Esophagus mucosa (tissue), 1 donor: ENCODE data around the gene ZNF783. TPM values are rescaled to one million over a fixed set of nuclear protein-coding genes. Genes with fewer than 3 reads are reported as not detected.
"Not testable (repeated sequence)": the region's sequence is repeated elsewhere in the genome, so short reads cannot be mapped to it uniquely, and the experiment has no call there.

Source experiments
- ATAC-seq: fragments of 200-7000 bp; cut with Tn5 transposase; one replicate; pipeline ENCODE4 v1.9.1; 2020
- total RNA-seq: library from RNA; stranded (reverse); gene quantifications from one replicate; pipeline ENCODE4 v1.2.4, GENCODE V29; 2023
- donor health status: DM: yes; HTN: yes; CAD: no.

The ZNF783 gene
- total RNA-seq: 5.8 TPM

DNA sequence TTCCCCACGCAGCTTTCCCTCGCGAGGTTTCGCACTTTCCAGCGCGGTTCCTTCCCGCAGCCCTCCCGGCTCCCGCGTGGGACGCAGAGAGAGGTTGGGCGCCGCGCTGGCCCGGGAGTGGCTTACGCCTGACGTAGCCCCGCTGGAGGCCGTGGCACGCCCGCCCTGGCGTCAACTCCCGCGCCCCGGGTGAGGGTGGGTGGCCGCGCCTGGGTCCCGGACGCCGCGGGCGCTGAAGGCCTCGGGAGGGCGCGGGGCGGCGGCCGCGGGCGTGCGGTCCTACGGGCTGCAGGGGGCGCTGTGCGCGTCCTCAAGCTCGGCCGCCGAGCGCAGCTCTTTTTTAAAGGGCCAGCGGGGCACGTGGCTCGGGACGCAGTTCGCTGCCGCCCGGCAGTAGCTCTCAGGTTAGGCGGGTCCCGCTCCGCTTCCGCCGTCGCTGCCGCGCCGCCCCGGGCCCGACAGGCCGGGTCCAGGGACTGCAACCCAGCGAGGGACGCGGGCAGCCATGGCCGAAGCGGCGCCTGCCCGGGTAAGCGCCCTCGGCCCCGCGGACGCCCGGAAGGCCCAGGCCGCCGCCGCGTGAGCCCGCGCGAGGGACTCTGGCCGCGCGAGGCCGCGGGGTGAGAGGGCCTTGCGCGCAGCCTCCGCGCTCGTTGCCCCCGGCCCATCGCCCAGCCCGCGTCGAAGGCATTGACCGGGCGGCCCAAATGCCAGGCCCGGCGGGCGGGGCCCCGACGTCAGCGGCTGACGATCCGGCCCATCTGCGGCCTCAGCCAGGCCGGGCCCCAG is at the start of gene ZNF783:
Gene ZNF783 (plus strand): TSS at position 368 of the 789 bp plus-strand sequence. CDS start 138 bp downstream, at position 506.
- ATAC-seq: peak; percentile 93

DNA sequence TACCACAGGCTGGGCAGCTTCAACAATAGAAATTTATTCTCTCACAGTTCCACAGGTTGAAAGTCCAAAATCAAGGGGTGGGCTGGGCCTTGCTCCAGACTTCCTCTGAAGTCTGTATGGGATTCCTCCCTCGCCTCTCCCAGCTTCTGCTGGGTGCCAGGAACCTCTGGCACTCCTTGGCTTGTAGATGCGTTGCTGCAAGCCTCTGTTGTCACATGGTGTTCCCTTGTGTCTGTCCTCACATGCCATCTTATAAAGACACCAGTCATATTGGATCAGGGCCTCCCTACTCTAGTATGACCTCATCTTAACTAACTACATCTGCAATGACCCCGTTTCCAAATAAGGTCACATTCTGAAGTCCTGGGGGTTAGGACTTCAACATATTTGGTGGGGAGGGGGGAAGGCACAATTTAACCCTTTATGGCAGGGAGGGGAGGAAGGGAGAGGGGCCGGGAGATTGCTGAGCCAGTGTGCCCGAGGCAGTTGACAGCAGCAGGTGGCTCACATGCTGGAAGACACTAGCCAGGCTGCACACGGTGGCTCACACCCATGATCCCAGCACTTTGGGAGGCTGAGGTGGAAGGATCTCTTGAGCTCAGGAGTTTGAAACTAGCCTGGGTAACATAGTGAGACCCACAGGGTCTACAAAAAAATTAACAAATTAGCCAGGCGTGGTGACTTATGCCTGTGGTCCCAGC is 47.8 kb upstream of the ZNF783 start:
- peak; percentile 49 for ATAC-seq

DNA sequence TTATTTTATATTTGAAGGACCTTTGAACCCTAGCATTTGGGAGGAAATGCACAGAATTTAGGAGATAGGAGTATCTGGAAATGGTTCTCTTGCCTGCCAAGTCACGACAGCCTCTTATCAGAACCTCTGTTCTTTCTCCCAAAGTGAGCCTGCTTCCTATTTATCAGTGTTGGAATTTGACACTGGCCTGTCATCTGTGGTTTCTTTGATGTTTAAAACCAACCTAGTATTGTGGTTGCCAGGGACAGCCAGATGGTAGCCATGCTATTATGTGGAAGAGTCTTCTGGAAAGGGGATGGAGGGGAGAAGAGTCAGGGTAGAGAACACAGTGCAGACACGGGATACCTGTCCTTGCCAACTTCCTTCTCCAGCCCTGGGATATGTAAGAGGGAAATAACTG is 45.6 kb upstream of the ZNF783 start:
- no peak for ATAC-seq

DNA sequence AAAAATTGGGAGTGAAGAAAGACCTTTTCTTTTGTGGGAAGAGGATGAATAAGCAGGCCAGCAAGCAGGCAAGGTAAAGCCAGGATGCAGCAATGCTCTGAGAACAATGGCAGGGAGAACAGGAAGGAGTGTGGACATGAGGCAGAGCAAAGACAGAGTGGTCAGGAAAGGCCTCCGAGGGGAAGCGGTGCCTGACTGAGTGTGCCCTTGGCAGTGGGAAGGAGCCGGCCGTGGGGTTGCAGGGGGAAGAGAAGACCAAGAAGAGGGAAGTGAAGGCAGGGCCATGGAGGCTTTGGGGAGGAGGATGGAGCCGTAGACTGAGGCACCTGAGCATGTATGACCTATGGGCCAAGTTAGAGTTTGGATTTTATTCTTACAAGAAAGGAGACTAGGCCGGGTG is 44.4 kb upstream of the ZNF783 start:
- ATAC-seq: no peak

DNA sequence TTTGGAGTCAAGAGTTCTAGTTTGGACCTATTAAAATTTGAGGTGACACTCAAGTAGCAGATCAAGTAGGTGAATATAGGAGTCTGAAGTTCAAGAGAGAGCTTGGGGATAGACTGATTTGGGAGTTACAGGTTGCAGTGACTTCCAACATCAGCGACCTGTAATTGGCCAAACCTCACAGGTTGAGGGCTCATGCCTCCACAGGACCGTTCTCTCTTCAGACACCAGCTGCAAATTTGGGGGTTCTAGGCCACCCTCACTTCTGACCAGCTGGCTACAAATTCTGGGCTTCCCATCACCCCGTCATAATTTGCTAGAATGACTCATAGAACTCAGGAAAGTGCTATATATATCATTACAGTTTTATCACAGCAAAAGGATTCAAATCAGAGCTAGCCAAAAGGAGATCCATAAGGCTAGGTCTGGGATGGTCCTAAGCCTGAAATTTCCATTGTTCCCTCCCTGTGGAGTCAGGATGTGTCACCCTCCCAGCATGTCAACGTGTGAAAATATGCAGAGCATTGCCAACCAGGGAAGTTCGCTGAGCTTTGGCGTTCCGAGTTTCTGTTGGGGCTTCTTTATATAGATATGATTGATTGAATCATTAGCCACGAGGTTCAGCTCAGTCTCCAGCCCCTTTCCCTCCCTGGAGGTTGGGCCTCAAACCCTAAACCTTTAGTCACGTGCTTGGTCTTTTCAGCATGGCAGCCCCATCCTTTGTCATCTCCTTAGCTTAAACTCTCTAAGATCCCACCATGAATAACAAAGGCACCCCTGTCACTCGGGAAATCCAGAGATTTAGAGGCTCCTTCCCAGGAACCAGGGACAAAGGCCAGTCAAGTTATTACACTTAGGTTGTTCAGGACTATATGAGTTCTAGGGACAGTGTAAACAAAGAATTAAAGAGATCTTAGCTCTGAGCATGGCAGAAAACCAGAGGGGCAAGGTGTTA is 43.3 kb upstream of the ZNF783 start:
- no peak for ATAC-seq

DNA sequence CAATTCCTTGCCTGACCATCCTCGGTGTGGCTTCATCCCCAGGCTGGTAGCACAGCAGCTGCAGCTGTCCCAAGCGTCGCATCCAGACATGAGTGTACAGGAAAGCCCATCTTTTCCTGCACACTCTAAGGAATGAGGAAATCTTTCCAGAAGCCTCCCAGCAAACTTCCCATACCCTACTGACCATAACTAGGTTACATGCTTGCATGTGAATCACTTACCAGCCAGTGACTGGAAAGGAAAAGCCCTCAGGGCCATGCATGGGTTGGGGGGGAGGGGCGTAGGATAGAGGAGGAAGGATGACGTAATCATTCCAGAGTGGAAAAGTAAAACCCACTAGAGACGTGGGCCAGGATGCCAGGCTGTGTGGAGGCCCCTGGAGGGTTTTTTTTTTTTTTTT is 41.5 kb upstream of the ZNF783 start:
- ATAC-seq: no peak

DNA sequence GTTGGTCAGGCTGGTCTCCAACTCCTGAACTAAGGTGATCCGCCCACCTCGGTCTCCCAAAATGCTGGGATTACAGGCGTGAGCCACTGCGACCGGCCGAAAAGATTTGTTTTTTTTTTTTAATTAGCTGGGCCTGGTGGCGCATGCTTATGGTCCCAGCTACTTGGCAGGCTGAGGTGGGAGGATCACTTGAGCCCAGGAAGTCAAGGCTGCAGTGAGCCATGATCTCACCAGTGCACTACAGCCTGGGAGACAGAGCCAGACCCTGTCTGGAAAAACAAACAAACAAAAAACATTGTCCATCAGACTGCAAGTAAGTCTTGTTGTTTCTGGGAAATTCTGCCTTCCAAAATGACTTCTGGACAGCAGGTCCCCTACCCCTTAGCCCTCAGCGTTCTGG is 38.8 kb upstream of the ZNF783 start:
- no peak for ATAC-seq

DNA sequence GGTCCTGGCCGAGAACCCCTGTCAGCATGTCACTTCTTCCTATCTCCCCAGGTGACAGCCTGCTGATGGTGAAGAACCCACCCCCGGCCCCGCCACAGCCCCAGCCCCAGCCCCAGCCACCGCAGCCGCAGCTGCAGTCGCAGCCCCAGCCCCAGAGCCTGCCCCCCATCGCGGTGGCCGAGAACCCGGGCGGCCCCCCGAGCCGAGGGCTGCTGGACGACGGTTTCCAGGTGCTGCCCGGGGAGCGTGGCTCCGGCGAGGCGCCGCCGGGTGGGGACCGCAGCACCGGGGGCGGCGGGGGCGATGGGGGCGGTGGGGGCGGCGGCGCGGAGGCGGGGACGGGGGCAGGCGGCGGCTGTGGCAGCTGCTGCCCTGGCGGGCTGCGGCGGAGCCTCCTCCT is 38.2 kb upstream of the ZNF783 start:
- no peak for ATAC-seq

DNA sequence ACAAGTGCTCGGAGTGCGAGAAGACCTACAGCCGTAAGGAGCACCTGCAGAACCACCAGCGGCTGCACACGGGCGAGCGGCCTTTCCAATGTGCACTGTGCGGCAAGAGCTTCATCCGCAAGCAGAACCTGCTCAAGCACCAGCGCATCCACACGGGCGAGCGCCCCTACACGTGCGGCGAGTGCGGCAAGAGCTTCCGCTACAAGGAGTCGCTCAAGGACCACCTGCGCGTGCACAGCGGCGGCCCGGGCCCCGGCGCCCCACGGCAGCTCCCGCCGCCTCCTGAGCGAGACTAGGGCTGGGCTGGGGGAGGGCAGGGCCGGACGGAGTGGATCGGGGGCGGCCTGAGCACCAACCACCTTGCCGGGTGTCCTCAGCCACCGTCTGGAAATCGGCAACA is 37.6 kb upstream of the ZNF783 start:
- ATAC-seq: no peak

DNA sequence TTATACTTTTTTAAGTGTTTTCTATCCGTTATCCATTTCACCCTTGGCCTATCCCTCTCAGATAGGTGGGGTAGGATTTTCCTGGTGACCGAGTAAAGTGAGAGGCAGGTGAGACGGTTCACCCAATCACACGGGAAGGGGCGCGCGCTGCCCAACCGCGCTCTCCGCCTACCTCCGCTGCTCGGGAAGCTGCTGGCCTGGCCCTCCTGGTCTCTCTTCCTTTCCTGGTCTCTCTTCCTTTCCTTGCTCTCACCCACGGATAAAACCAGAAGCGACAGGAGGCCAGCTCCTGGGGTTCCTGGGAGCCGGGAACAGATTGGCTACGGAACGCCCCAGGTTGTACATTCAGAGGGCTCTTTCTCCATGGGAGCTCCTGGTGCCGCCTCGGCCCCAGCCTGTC is 36.9 kb upstream of the ZNF783 start:
- no peak for ATAC-seq

DNA sequence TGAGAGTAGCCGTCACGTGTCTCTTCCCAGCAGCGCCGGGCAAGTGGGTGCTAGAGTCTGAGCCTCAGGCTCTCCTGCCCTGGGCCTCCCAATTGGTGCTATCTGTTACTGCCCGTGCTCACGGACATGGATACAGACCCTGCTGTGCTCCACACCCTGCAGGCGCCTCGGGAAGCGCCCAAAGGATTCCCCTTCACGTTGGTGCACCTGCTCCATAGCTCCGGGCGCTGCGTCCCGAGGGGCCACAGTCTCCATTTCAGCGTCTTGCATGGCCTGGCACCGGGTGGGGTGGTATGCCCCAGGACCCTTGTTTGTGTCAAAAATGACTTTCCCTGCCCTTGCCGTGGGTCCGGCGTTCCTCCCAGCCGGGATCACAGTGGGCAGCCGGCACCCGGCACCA is 36.3 kb upstream of the ZNF783 start:
- no peak for ATAC-seq

DNA sequence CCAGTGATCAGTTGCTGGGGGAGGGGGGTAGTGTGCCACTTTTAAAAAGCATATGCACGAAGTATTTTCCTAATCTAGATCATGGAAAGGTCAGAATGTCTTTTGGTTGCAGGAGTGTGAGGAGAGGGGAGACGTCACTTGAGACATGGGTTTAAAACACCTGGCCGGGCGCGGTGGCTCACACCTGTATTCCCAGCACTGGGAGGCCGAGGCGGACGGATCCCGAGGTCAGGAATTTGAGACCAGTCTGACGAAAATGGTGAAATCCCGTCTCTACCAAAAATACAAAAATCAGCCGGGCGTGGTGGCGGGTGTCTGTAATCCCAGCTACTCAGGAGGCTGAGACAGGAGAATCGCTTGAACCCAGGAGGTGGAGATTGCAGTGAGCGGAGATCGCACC is 35.6 kb upstream of the ZNF783 start:
- ATAC-seq: not testable (repeated sequence)

DNA sequence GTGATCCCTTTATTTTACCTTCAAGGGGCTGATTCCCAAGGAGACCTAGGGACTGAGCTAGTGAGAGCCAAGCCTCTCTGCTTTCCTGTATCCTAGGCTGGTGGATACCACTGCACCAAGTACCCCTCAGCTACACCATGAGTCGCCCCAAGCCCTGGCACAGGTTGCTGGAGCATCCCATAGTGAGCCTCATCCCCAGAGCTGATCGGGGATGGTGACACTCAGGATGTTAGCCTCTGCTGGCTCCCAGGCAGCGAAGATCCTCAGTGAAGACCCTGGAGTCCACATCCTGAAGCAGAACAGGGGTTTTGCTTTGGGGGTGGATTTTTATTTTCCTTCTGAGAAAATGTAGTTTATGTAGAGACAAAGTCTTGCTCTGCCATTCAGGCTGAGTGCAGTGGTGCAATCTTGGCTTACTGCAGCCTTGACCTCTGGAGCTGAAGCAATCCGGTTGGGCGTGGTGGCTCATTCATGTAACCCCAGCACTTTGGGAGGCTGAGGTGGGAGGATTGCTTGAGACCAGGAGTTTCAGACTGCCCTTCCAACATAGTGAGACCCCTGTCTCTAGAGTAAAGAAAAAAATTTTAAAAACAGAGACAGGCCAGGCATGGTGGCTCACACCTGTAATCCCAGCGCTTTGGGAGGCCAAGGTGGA is 35.0 kb upstream of the ZNF783 start:
- no peak for ATAC-seq

DNA sequence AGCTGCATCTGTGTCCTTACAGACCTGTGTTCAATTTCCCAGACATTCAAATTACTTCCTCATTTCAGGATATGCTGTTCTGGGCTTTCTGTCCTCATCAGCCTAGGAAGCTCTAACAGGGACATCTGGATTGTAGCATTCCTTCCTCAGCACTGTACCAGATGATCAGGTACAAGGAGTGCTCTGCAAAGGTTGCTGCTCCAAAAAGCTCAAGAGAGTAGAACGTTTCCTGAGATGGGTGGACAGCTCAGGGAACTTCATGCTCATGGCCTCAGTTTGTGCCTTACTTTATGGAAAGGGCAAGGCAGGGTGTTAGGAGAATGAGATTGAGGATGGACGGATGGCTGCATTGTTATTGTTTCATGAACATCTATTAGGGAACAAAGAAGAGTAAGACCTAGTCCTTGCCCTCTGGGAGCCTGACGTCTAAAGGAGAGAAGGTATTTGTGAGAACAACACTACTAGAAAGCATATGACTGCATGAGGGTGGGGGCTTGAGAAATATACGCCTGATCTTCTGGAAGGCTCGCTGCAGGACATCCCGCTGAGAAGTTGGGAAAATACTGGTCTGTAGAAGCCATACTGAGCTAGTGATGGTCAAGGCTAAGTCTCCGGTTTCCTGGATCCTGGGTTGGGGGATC is 33.0 kb upstream of the ZNF783 start:
- ATAC-seq: no peak

DNA sequence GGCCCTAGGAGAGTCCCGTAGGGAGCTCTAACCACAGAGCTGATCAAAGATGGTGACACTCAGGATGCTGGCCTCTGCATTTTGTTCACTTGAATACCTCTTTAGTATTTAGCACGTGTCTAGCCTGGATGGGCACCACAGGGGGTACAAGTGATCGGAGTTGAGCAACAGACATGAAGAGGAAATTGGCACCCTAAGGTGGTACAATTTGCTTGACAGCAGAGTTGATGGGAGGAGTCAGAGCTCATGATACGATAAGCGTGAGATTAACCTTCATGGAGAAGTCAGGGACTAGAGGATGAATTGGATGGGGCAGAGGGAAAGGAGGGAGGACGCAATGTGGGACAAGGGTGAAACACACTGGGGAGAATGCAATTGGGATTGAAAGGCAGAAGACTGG is 32.5 kb upstream of the ZNF783 start:
- ATAC-seq: no peak

DNA sequence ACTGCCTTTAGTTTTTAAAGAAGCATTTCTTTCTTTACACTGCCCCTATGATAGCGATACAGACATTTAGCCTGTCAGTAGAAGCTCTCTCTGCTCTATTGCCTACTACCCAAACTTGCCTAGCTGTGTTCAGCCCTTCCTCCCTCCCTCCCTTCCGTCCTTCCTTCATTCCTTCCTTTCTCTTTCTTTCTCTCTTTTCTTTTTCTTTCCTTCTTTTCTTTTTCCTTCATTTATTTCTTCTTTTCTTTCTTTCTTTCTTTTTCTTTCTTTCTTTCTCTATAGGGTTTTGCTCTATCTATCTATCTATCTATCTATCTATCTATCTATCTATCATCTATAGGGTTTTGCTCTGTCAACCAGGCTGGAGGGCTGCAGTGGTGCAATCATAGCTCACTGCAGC is 29.6 kb upstream of the ZNF783 start:
- ATAC-seq: no peak

DNA sequence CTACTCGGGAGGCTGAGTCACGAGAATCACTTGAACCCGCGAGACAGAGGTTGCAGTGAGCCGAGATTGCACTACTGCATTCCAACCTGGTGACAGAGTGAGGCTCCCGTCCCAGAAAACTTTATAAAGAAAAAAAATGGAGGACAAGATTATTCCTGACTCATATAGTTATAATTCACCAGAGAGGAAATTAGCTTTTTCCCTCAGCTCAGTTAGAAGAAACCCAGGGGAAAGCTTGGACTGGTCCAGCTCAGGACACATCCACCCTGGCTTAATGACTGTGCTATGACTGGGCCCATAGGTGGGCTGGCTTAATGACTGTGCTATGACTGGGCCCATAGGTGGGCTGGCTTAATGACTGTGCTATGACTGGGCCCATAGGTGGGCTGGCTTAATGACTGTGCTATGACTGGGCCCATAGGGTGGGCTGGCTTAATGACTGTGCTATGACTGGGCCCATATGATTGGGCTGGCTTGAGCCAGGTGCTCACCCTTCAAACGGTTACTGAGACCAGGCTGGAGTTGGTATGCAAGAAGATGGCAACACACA is 28.3 kb upstream of the ZNF783 start:
- ATAC-seq: peak; percentile 83

DNA sequence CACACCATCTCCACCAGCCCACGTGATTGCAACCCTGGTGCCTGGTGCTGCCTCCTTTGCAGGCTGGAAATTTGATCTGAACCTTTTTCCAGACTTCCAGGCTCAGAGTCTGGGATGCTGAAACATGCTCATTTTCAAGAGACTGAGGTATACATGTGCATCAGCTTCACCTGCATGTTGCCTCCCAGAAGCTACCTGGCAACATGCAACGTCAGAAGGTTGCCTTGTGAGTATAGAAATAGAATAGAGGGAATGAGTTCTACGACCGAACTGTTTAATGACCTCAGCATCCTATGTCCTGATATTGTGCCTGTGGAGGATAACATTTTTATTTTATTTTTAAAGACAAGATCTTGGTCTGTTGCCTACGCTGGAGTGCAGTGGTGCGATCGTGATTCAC is 24.5 kb upstream of the ZNF783 start:
- ATAC-seq: no peak

DNA sequence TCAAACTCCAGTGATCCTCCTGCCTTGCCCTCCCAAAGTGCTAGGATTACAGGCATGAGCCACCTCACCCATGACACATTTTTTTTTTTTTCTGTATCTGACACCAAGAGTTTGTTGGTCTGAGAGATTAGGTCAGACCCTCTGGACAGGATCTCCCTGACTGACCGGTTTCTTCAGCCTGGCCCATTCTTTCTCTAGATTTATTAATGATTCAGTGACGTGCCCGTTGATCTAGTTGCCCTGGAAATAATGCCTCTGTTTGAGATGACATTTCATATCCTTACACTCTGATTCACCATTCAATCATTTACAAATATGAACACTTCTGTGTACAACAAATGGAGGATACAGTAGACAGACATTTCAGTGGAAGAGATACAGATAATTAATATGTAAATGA is 23.9 kb upstream of the ZNF783 start:
- peak; percentile 74 for ATAC-seq

DNA sequence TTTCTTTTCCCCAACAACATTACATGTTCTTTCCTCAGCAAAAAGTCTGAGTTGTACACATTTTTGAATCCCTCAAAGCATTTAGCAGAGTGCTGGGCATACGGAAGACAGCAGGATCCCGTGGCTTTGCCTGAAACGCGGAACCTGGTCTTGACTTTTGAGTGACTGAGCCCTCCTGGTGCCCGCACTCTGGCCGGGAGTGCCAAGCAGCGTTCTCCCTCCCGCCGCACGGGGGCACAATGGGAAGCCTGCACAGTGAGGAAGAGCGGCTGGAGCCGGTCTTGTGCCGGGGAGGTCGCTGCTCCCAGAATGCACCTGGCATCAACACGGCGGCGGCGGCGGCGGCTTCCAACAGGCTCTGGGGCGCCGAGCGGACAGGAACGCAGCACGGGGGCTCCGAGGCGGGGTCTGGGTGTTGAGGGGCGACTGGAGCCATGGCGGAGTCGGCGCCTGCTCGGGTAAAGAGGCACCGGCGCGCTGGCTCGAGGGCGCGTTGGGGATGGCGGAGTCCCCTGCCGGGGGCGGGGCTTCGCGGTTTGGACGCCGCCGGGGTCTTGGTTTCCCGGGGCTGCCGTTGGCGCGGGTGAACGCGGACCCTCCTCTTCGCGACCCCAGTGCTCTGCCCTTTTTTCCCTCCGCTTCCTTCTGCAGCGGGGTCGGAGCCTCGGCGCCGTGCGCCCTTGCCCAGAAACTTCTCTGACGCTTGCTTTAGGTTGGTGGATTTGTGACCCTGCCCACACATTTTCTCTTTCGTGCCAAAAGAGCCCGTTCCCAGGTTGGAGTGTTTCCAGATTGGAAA is 22.5 kb upstream of the ZNF783 start, which contains the start of gene ZNF212:
Gene ZNF212 (plus strand): TSS at position 307 of the 799 bp plus-strand sequence. CDS start 128 bp downstream, at position 435.
- peak; percentile 96 for ATAC-seq

DNA sequence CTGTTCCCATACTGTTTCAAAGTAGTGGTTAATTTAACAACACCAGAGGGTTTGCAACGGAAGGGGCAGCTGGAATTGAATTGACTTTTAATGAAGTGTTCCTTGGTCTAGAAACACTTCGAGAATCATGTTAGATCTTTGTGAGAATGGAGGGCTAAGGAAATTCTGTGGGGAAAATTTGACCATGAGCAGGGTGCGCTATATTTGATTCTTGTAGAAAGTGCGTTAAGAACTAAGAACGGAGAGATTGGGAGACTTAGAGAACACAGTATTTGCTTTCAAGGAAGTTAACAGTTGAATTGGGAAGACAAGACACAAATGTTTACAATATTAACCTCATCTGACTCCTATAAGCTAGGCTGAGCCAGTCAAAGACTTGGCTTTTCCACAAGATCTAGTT is 21.4 kb upstream of the ZNF783 start:
- no peak for ATAC-seq
